GM12864 (cell line): ENCODE results near the gene CCNG2.

Experiments used
- DNase-seq: peaks from one replicate; pipeline ENCODE4 v3.0.0-alpha.2; 2011; ENCODE audit warnings: low read depth
- H3K4me3 ChIP-seq: 2 replicates; pipeline ENCODE4 v1.5.1; 2011; ENCODE audit warnings: mild to moderate bottlenecking, low read depth, low read length, control low read depth
- TF ChIP-seq, protein P1 (sequence below): IDR thresholded peaks from 2 replicates; pipeline ENCODE4 v1.5.1; 2011; ENCODE audit warnings: low read depth, mild to moderate bottlenecking, moderate library complexity, low read length, control low read depth, inconsistent platforms; ENCODE audit errors: missing control alignments

Gene CCNG2

GRCh38 chr4:77184974-77185373 lies 28.0 kb downstream of the CCNG2 start:
- no peak for DNase-seq
- H3K4me3 ChIP-seq, result no peak overlapping the region
- TF ChIP-seq, protein P1, sequence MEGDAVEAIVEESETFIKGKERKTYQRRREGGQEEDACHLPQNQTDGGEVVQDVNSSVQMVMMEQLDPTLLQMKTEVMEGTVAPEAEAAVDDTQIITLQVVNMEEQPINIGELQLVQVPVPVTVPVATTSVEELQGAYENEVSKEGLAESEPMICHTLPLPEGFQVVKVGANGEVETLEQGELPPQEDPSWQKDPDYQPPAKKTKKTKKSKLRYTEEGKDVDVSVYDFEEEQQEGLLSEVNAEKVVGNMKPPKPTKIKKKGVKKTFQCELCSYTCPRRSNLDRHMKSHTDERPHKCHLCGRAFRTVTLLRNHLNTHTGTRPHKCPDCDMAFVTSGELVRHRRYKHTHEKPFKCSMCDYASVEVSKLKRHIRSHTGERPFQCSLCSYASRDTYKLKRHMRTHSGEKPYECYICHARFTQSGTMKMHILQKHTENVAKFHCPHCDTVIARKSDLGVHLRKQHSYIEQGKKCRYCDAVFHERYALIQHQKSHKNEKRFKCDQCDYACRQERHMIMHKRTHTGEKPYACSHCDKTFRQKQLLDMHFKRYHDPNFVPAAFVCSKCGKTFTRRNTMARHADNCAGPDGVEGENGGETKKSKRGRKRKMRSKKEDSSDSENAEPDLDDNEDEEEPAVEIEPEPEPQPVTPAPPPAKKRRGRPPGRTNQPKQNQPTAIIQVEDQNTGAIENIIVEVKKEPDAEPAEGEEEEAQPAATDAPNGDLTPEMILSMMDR, result no peak

GRCh38 chr4:77185686-77186085 lies 28.7 kb downstream of the CCNG2 start:
- H3K4me3 ChIP-seq, result no peak overlapping the region
- TF ChIP-seq, protein P1, result no peak
- DNase-seq, result no peak

- no peak overlapping the region for H3K4me3 ChIP-seq
- DNase-seq, result no peak
- TF ChIP-seq, protein P1, result no peak
Measured at GRCh38 chr4:77187322-77187721, 30.3 kb downstream of the CCNG2 start.

DNA sequence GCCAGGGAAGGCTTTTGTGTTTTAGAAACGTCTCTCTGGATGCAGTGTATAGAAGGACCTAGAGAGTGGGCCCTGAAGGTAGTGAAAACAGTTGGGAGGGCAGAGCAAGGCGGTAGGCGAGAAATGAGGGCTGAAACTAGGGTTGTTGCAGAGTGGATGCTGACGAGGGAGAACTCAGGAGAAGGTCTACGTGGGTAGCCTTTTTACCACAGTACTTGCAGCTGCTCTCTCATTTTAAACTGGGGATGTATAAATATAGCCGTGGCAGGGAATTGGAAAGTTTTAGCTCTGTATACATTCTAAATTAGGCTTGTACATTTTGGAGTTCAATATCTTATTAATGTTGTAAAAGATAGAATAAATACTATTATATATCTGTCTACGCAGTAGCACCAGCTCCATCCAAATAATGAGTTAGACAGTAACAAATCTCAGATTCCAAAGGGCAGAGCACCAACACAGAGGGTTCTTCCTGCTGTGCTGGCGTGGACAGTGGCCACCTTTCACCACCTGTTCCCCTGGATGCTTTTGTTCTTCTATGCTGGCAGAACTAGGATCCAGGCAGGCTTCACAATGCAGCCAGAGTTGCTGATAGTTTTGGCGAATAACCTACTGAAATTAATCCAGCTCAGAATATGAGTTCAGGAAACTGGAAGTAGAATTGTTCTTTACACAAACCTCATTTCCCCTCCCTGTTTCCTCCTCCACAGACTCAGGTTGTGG lies 31.7 kb downstream of the CCNG2 start:
- TF ChIP-seq, protein P1, result no peak
- DNase-seq, result no peak
- no peak overlapping the region for H3K4me3 ChIP-seq

GRCh38 chr4:77189412-77189811 lies 32.4 kb downstream of the CCNG2 start:
- no peak for DNase-seq
- TF ChIP-seq, protein P1, result no peak
- H3K4me3 ChIP-seq, result no peak overlapping the region

GRCh38 chr4:77190053-77190452 lies 33.0 kb downstream of the CCNG2 start:
- H3K4me3 ChIP-seq, result no peak overlapping the region
- no peak for DNase-seq
- TF ChIP-seq, protein P1, result no peak

DNA sequence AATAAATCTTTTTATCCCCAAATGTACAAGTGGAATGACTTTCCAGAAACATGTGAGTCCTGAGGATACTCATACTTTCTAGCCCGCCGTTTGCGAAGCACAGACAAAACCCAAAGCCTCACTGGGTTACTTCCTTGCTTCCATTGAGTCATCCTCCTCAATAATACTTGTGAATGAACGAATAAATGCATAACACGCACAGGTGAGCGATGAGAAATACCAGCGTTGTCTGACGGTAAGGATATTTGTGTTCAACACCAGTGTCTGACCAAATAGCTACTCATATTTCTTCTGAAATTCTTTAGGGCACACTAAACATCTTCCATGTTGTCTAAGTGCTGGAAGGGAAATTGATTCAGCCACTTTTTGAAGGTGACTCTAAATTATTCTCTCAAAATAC lies 36.0 kb downstream of the CCNG2 start:
- DNase-seq, result no peak
- TF ChIP-seq, protein P1, result no peak
- peak overlapping the region; percentile 26; the same call in 1 of the 2 replicates for H3K4me3 ChIP-seq
